GM12878 (cell line): Measurements from ENCODE around the gene EPS8L1. TPM values are rescaled to one million over a fixed set of nuclear protein-coding genes. Genes with fewer than 3 reads are reported as not detected.

Source experiments
- ATAC-seq: fragments of 200-7000 bp; cut with Tn5 transposase; 3 replicates; pipeline ENCODE4 v1.9.1; 2020; ENCODE audit warnings: mild to moderate bottlenecking, moderate library complexity
- BruUV-seq: library from RNA; stranded (reverse); fragments of 400-500 nt; replicated peaks from 2 replicates; lab custom pipeline; 2021; lab: Mats Ljungman, UMichigan
- CTCF ChIA-PET: fragments of 300-600 bp; sonication (Branson Sonifier 250); formaldehyde crosslinking; extraction: SDS; loops from one replicate; lab custom pipeline; 2021; ENCODE audit warnings: inconsistent platforms; lab: Yijun Ruan, JAX
- POLR2A ChIA-PET: fragments of 350-600 bp; formaldehyde crosslinking; extraction: SDS; loops from one replicate; lab custom pipeline; 2021; ENCODE audit warnings: inconsistent platforms; lab: Charles Lee
- RAD21 ChIA-PET: fragments of 300-600 bp; sonication (Branson Sonifier 250); formaldehyde crosslinking; loops from one replicate; lab custom pipeline; 2023; ENCODE audit warnings: antibody characterized with exemption; ENCODE audit not compliant: unreplicated experiment; lab: Charles Lee
- SMC1A ChIA-PET: fragments of 300-600 bp; sonication (Branson Sonifier 250); formaldehyde crosslinking; loops from one replicate; lab custom pipeline; 2023; ENCODE audit not compliant: unreplicated experiment, uncharacterized antibody; lab: Charles Lee
- DNase-seq: peaks from one replicate; pipeline ENCODE4 v3.0.0-alpha.2; 2011; ENCODE audit warnings: low read depth, low spot score
- FAIRE-seq: peaks from 3 replicates; lab custom pipeline; 2011; peaks lifted over from hg19 to GRCh38; lab: Jason Lieb, UNC
- H2AFZ ChIP-seq: 2 replicates; pipeline ENCODE4 v1.6.0; 2011; ENCODE audit warnings: low read depth, low read length, control low read depth; ENCODE audit not compliant: control insufficient read depth
- H3K27ac ChIP-seq: 2 replicates; pipeline ENCODE4 v1.5.1; 2011; ENCODE audit warnings: control low read depth; ENCODE audit not compliant: control insufficient read depth, insufficient read depth
- H3K27me3 ChIP-seq, 2 experiments: replicated peaks in 1 of 2; 2 replicates each; pipeline versions ENCODE4 v1.6.0 to v1.6.1; 2011; ENCODE audit warnings: low read length in 1 of 2; ENCODE audit not compliant: control insufficient read depth in 2 of 2, insufficient read depth in 2 of 2
- H3K36me3 ChIP-seq, 2 experiments: 2 replicates each; pipeline ENCODE4 v1.5.1; 2011; ENCODE audit warnings: low read length in 1 of 2; ENCODE audit not compliant: control insufficient read depth in 2 of 2, insufficient read depth in 2 of 2
- H3K4me1 ChIP-seq: 2 replicates; pipeline ENCODE4 v1.6.1; 2011; ENCODE audit warnings: mild to moderate bottlenecking, low read length, moderate library complexity, mixed read lengths; ENCODE audit not compliant: control insufficient read depth, insufficient read depth
- H3K4me2 ChIP-seq: 2 replicates; pipeline ENCODE4 v1.6.0; 2011; ENCODE audit warnings: control low read depth; ENCODE audit not compliant: control insufficient read depth, insufficient read depth
- H3K4me3 ChIP-seq: fragments of 200-600 bp; sonication (generic); 2 replicates; pipeline ENCODE4 v1.5.1; 2016
- H3K79me2 ChIP-seq: 2 replicates; pipeline ENCODE4 v1.6.0; 2011; ENCODE audit warnings: low read length; ENCODE audit not compliant: control insufficient read depth, insufficient read depth
- H3K9ac ChIP-seq: 2 replicates; pipeline ENCODE4 v1.8.0; 2011; ENCODE audit warnings: low read length, control low read depth, mixed read lengths; ENCODE audit not compliant: control insufficient read depth, insufficient read depth
- H3K9me3 ChIP-seq: replicated peaks from 3 replicates; pipeline ENCODE4 v1.5.1; 2011; ENCODE audit warnings: mild to moderate bottlenecking, low read length; ENCODE audit not compliant: control insufficient read depth, insufficient read depth
- H4K20me1 ChIP-seq: 2 replicates; pipeline ENCODE4 v1.6.0; 2011; ENCODE audit not compliant: control insufficient read depth, insufficient read depth
- BCL11A ChIP-seq: IDR thresholded peaks from 2 replicates; pipeline ENCODE4 v1.6.1; 2011; ENCODE audit warnings: low read depth, low read length
- RAD51 ChIP-seq: fragments of 450-650 bp; IDR thresholded peaks from 2 replicates; pipeline ENCODE4 v1.6.1; 2016; ENCODE audit warnings: moderate library complexity, mild to moderate bottlenecking, inconsistent platforms
- REST ChIP-seq: IDR thresholded peaks from 2 replicates; pipeline ENCODE4 v1.6.1; 2012; ENCODE audit warnings: mild to moderate bottlenecking, low read depth, low read length
- SMC3 ChIP-seq: IDR thresholded peaks from 2 replicates; pipeline ENCODE4 v1.6.1; 2011; ENCODE audit warnings: low read length, improper control_type of control experiment, borderline replicate concordance
- WGBS: methylation state at CpG from one replicate; pipeline ENCODE4 v1.1.6; 2016; ENCODE audit warnings: low lambda C conversion rate; ENCODE audit not compliant: insufficient replicate concordance, insufficient coverage; ENCODE audit errors: missing lambda C conversion rate; 5-methylcytosine and 5-hydroxymethylcytosine counted together
- in situ Hi-C: fragments of 300-500 bp; cut with MboI; formaldehyde crosslinking; loops from 9 replicates; pipeline ENCODE4 v1.14.3; 2018; ENCODE audit warnings: mixed read lengths
- intact Hi-C: fragments of 100-400 bp; cut with micrococcal nuclease; formaldehyde crosslinking; loops from one replicate; pipeline ENCODE4 v1.14.2; 2022; ENCODE audit not compliant: unreplicated experiment
- polyA plus RNA-seq, 11 experiments: library from polyadenylated mRNA; depleted of rRNA in 4 of 11; unstranded in 6 of 11; stranded (reverse) in 5 of 11; fragments of >200 nt; fragmentation: Nextera tagmentation in 4 of 11; fragmentation: Illumina TruSeq in 1 of 11; extraction: Ambion mirVana in 4 of 11; extraction: Trizol in 1 of 11; gene quantifications; 1 replicate in 1 of 11; 2 replicates in 10 of 11; pipeline versions ENCODE4 v1.2.1 to v1.2.3, GENCODE V29; 2011 to 2016; ENCODE audit warnings: inconsistent platforms in 2 of 11, missing spikeins in 2 of 11, low read depth in 1 of 11
- total RNA-seq, 4 experiments: library from RNA; depleted of rRNA in 3 of 4; stranded (reverse); fragments of >200 nt in 3 of 4; fragmentation: Illumina TruSeq in 1 of 4; extraction: Trizol in 1 of 4; gene quantifications; 2 replicates each; pipeline versions ENCODE4 v1.2.1 to v1.2.3, GENCODE V29; 2013 to 2021

Gene EPS8L1
- total and polyA plus RNA-seq, 10 of the 15 experiments (the other 5 are each of a cell fraction or from before 2014, with no cell fraction given): 0.68 to 2.2 (median 0.96) TPM; not detected in 2

- DNase-seq (no peak), FAIRE-seq (no peak), ATAC-seq (no peak)
- intact Hi-C loops (no loop called here), in situ Hi-C loops (no loop called here)
- Histone ChIP-seq H3K4me2 (no peak overlapping the region), H3K4me3 (no peak overlapping the region), H3K79me2 (peaks cover 3% of the 10 kb centered on the region), H4K20me1 (no peaks in the 10 kb centered on the region), H3K9me3 (no peaks in the 10 kb centered on the region), H3K4me1 (peaks cover 3% of the 10 kb centered on the region), H3K27me3 (no peaks in the 10 kb centered on the region; a peak in 1 of 4 replicates), H3K27ac (no peak overlapping the region), H3K9ac (no peak overlapping the region), H3K36me3 (no peaks in the 10 kb centered on the region), H2AFZ (no peak overlapping the region)
- CTCF ChIA-PET: interaction anchor here (1.1 kb wide), 1 partner anchor 438 kb away, joined by 3 read pairs; no protein-coding TSS in a partner anchor
- no TSS peak for BruUV-seq
- 23% methylated on average over 2 of the region's 2 CpGs for WGBS
- SMC1A ChIA-PET: no interaction called here
- RAD21 ChIA-PET: no interaction called here
- POLR2A ChIA-PET: no interaction called here
- no peak for TF ChIP-seq RAD51
- peak; percentile 86 for TF ChIP-seq REST
- no peak for TF ChIP-seq BCL11A
- no peak for TF ChIP-seq SMC3
Observed at GRCh38 chr19:55066107-55066709, 9.5 kb upstream of the EPS8L1 start.
